Osteocyte (in vitro differentiated cells): Measurements from ENCODE around the gene CREB1. TPM values are rescaled to one million over a fixed set of nuclear protein-coding genes. Genes with fewer than 3 reads are reported as not detected.

ENCODE experiments used
- DNase-seq: peaks from one replicate; pipeline ENCODE4 v3.0.0; 2021; ENCODE audit warnings: mixed read lengths; ENCODE audit not compliant: unreplicated experiment; ENCODE audit errors: extremely low spot score
- H3K27ac Mint-ChIP-seq: one replicate; pipeline ENCODE4 v1.8.0; 2021; ENCODE audit warnings: mild to moderate bottlenecking, mixed read lengths; ENCODE audit not compliant: unreplicated experiment
- H3K27me3 Mint-ChIP-seq: one replicate; pipeline ENCODE4 v1.8.0; 2021; ENCODE audit warnings: mixed read lengths; ENCODE audit not compliant: unreplicated experiment
- H3K36me3 Mint-ChIP-seq: one replicate; pipeline ENCODE4 v1.8.0; 2021; ENCODE audit warnings: mixed read lengths; ENCODE audit not compliant: unreplicated experiment
- H3K4me1 Mint-ChIP-seq: one replicate; pipeline ENCODE4 v1.8.0; 2021; ENCODE audit warnings: mixed read lengths; ENCODE audit not compliant: unreplicated experiment
- H3K4me3 Mint-ChIP-seq: one replicate; pipeline ENCODE4 v1.8.0; 2021; ENCODE audit warnings: mild to moderate bottlenecking, moderate library complexity, mixed read lengths; ENCODE audit not compliant: unreplicated experiment
- H3K9me3 Mint-ChIP-seq: one replicate; pipeline ENCODE4 v1.8.0; 2021; ENCODE audit warnings: mixed read lengths; ENCODE audit not compliant: unreplicated experiment
- total RNA-seq: library from RNA; stranded (reverse); gene quantifications from 2 replicates; pipeline ENCODE4 v1.2.1, GENCODE V29; 2021
- TF ChIP-seq, protein P1 (sequence below): fragments of 200-600 bp; sonication (generic); IDR thresholded peaks from 2 replicates; pipeline ENCODE4 v1.5.0; 2021; ENCODE audit warnings: antibody characterized with exemption, mild to moderate bottlenecking, moderate library complexity

Gene CREB1
- total RNA-seq, 1 donor from 2014 or later: 74.2 TPM

DNA sequence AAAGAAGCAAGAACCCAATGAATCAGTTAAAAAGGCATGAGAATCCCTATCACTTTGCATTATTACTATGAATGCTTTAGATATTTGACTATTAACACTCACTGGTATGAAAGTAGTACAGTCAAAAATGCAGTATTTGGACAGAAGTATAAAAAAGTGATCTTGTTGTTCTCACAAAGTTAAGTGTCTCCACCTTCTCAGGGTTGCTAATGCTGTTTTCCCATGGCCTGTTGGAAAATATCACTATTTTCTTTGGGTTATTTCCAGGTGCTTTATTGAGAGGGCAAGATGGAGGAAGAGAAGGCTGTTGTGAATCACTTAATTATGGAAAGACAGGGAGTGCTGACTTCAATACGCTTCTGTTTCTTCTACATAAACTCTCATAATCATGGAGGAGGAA lies 13.6 kb upstream of the CREB1 start:
- H3K27me3 Mint-ChIP-seq: no peaks in the 10 kb centered on the region
- H3K36me3 Mint-ChIP-seq: no peaks in the 10 kb centered on the region
- DNase-seq: no peak
- H3K4me1 Mint-ChIP-seq: peaks cover 37% of the 10 kb centered on the region
- H3K4me3 Mint-ChIP-seq: no peak overlapping the region
- TF ChIP-seq, protein P1, sequence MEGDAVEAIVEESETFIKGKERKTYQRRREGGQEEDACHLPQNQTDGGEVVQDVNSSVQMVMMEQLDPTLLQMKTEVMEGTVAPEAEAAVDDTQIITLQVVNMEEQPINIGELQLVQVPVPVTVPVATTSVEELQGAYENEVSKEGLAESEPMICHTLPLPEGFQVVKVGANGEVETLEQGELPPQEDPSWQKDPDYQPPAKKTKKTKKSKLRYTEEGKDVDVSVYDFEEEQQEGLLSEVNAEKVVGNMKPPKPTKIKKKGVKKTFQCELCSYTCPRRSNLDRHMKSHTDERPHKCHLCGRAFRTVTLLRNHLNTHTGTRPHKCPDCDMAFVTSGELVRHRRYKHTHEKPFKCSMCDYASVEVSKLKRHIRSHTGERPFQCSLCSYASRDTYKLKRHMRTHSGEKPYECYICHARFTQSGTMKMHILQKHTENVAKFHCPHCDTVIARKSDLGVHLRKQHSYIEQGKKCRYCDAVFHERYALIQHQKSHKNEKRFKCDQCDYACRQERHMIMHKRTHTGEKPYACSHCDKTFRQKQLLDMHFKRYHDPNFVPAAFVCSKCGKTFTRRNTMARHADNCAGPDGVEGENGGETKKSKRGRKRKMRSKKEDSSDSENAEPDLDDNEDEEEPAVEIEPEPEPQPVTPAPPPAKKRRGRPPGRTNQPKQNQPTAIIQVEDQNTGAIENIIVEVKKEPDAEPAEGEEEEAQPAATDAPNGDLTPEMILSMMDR: no peak
- H3K9me3 Mint-ChIP-seq: peaks cover 6% of the 10 kb centered on the region
- peak overlapping the region; percentile 36 for H3K27ac Mint-ChIP-seq

GRCh38 chr2:207523005-207523404 lies 6.8 kb upstream of the CREB1 start:
- Mint-ChIP-seq H3K27me3 (no peaks in the 10 kb centered on the region), H3K4me3 (no peak overlapping the region), H3K27ac (no peak overlapping the region), H3K4me1 (peaks cover 6% of the 10 kb centered on the region), H3K9me3 (peaks cover 6% of the 10 kb centered on the region), H3K36me3 (no peaks in the 10 kb centered on the region)
- TF ChIP-seq, protein P1: no peak
- no peak for DNase-seq

- Mint-ChIP-seq H3K27ac (peak overlapping the region; percentile 23), H3K36me3 (no peaks in the 10 kb centered on the region), H3K27me3 (no peaks in the 10 kb centered on the region), H3K4me1 (peaks cover 13% of the 10 kb centered on the region), H3K9me3 (no peaks in the 10 kb centered on the region), H3K4me3 (no peak overlapping the region)
- no peak for DNase-seq
- TF ChIP-seq, protein P1: no peak
These were observed 4.5 kb upstream of the CREB1 start for GRCh38 chr2:207525296-207525695.

DNA sequence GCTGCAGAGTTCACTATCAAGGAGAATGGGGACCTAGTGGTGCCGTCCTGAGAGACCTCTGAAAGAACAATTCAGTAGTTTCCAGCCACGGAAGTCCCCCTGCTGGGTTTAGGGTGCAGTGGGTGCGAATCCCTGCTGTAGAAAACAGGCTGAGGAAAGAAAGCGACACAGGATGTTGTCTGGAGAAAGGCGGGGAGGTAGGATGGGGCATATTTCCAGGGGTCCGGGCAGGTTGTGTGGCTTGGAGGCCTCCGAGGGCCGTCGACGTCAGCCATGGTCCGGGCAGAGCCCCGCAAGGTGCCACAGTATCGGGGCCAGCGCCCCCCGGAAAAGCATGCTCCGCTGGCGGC lies 807 bp upstream of the CREB1 start:
- TF ChIP-seq, protein P1: no peak
- Mint-ChIP-seq H3K4me3 (peak overlapping the region; percentile 97), H3K27ac (peak overlapping the region; percentile 94), H3K4me1 (peaks cover 39% of the 10 kb centered on the region), H3K9me3 (no peaks in the 10 kb centered on the region), H3K36me3 (no peaks in the 10 kb centered on the region), H3K27me3 (no peaks in the 10 kb centered on the region)
- no peak for DNase-seq

DNA sequence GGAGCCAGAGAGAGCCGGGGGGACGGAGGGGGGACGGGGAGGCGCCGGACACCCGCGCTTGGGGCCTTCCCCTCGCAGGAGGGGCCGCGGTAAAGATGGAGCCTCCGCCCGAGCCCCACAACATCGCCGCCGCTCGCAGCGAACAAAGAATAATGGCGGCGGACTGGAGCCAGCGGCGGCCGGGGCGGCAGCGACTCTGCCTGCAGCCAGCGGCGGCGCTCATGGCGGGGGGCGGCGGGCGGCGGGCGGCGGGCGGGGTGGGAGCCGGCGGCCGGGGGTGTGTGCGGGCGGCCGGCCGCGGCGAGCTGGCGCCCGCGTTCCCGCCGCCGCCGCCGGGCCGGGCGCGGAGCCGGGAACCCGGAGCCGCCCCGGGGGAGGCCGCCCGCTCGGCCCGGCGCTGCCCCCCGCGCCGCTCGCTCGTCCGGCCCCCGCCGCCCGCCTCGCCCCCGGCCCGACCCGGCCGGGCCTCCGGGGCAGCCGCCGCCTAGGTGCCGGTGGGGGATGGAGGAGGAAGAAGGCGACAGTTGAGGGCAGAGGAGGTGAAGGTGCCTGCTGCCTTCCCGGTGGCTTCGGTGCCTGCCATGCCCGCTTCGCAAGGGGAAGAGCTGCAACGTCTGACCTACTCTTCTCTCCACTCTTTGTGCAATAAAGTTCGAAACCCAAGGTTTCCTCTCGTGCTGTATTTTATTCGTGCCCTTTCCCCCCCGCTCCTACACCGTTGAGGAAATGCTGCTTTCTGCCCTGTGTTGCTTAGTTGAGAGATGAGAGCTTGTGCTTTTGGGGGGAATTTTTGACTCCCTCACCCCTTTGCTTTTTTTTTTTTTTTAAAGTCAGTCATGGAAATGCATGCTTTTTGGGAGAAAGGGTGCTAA lies 634 bp downstream of the CREB1 start:
- Mint-ChIP-seq H3K36me3 (no peaks in the 10 kb centered on the region), H3K4me3 (peak overlapping the region; percentile 97), H3K9me3 (no peaks in the 10 kb centered on the region), H3K27me3 (no peaks in the 10 kb centered on the region), H3K27ac (peak overlapping the region; percentile 100), H3K4me1 (peaks cover 49% of the 10 kb centered on the region)
- no peak for DNase-seq
- TF ChIP-seq, protein P1: no peak
